SJCRH30 (cell line): Measurements from ENCODE around the gene NT5C3A. TPM values are rescaled to one million over a fixed set of nuclear protein-coding genes. Genes with fewer than 3 reads are reported as not detected.
"Not testable (repeated sequence)": the region's sequence is repeated elsewhere in the genome, so short reads cannot be mapped to it uniquely, and the experiment has no call there.

Source experiments
- DNase-seq, 2 experiments: peaks; one replicate each; pipeline ENCODE4 v3.0.0-alpha.2; 2015 to 2020
- H3K27ac ChIP-seq: fragments of 250-450 bp; sonication (Bioruptor Pico); 2 replicates; pipeline ENCODE4 v1.5.1; 2020; ENCODE audit warnings: mild to moderate bottlenecking, moderate library complexity
- H3K27me3 ChIP-seq: fragments of 250-450 bp; sonication (Bioruptor Pico); 2 replicates; pipeline ENCODE4 v1.5.1; 2020; ENCODE audit warnings: mild to moderate bottlenecking, moderate library complexity
- H3K36me3 ChIP-seq: fragments of 250-450 bp; sonication (Bioruptor Pico); 2 replicates; pipeline ENCODE4 v1.5.1; 2020; ENCODE audit warnings: mild to moderate bottlenecking, moderate library complexity
- H3K4me1 ChIP-seq: fragments of 250-450 bp; sonication (Bioruptor Pico); 2 replicates; pipeline ENCODE4 v1.5.1; 2020; ENCODE audit warnings: mild to moderate bottlenecking, moderate library complexity
- H3K4me3 ChIP-seq: fragments of 250-450 bp; sonication (Bioruptor Pico); 2 replicates; pipeline ENCODE4 v1.5.1; 2020; ENCODE audit warnings: mild to moderate bottlenecking, moderate library complexity
- H3K9me3 ChIP-seq: fragments of 250-450 bp; sonication (Bioruptor Pico); replicated peaks from 2 replicates; pipeline ENCODE4 v1.5.1; 2020; ENCODE audit warnings: mild to moderate bottlenecking, moderate library complexity
- total RNA-seq: library from RNA; depleted of rRNA; stranded (reverse); fragments of >200 nt; shearing (Covaris generic); gene quantifications from 2 replicates; pipeline ENCODE4 v1.2.3, GENCODE V29; 2014; rRNA removed

NT5C3A gene
- total RNA-seq: 42.9 and 45.1 TPM in 2 replicates

- H3K9me3 ChIP-seq: peaks cover 4% of the 10 kb centered on the region; the same call in 1 of the 2 replicates
- peaks cover 3% of the 10 kb centered on the region; the same call in 1 of the 2 replicates for H3K4me1 ChIP-seq
- peak within 1 kb of the TSS; percentile 96 for H3K4me3 ChIP-seq
- peak; percentile 48 to 68 for DNase-seq
- no peaks in the 10 kb centered on the region for H3K27me3 ChIP-seq
- peaks cover 5% of the 10 kb centered on the region; the same call in 1 of the 2 replicates for H3K36me3 ChIP-seq
- H3K27ac ChIP-seq: peak within 1 kb of the TSS; percentile 88
Measured at GRCh38 chr7:33062023-33062781, at the start of gene NT5C3A. NT5C3A (minus strand) TSS chr7:33062776; CDS start chr7:33062705, 71 bp downstream.

- DNase-seq: no peak
- H3K4me1 ChIP-seq: peaks cover 5% of the 10 kb centered on the region; the same call in 1 of the 2 replicates
- H3K36me3 ChIP-seq: no peaks in the 10 kb centered on the region
- no peak overlapping the region for H3K27ac ChIP-seq
- no peaks in the 10 kb centered on the region for H3K27me3 ChIP-seq
- H3K9me3 ChIP-seq: no peaks in the 10 kb centered on the region
- no peak overlapping the region for H3K4me3 ChIP-seq
Measured at GRCh38 chr7:33111614-33112013, 49.0 kb upstream of the NT5C3A start.

- Histone ChIP-seq H3K9me3 (no peaks in the 10 kb centered on the region), H3K4me1 (peaks cover 5% of the 10 kb centered on the region; the same call in 1 of the 2 replicates), H3K27ac (no peak overlapping the region), H3K4me3 (peak overlapping the region; percentile 95), H3K27me3 (no peaks in the 10 kb centered on the region), H3K36me3 (no peaks in the 10 kb centered on the region)
- DNase-seq: peak; percentile 21 to 48
Measured at GRCh38 chr7:33109758-33110238, 47.2 kb upstream of the NT5C3A start.

- H3K36me3 ChIP-seq: no peaks in the 10 kb centered on the region
- H3K4me1 ChIP-seq: peaks cover 5% of the 10 kb centered on the region; the same call in 1 of the 2 replicates
- H3K9me3 ChIP-seq: no peaks in the 10 kb centered on the region
- H3K4me3 ChIP-seq: peak within 1 kb of the TSS; percentile 95
- peak within 1 kb of the TSS; percentile 52 for H3K27ac ChIP-seq
- H3K27me3 ChIP-seq: no peaks in the 10 kb centered on the region
- peak; percentile 85 to 91 for DNase-seq
Measured at GRCh38 chr7:33109005-33109757, 46.6 kb upstream of the NT5C3A start, which contains the start of gene RP9. RP9 (minus strand) TSS chr7:33109404; CDS start chr7:33109372, 32 bp downstream.

GRCh38 chr7:33108554-33109004, 46.0 kb upstream of the NT5C3A start:
- H3K4me1 ChIP-seq: peaks cover 5% of the 10 kb centered on the region; the same call in 1 of the 2 replicates
- peak; percentile 60 to 72 for DNase-seq
- H3K9me3 ChIP-seq: no peaks in the 10 kb centered on the region
- peak overlapping the region; percentile 52 for H3K27ac ChIP-seq
- no peaks in the 10 kb centered on the region for H3K36me3 ChIP-seq
- peak overlapping the region; percentile 95 for H3K4me3 ChIP-seq
- no peaks in the 10 kb centered on the region for H3K27me3 ChIP-seq

- H3K9me3 ChIP-seq: no peaks in the 10 kb centered on the region
- no peak overlapping the region for H3K27ac ChIP-seq
- H3K4me1 ChIP-seq: peaks cover 5% of the 10 kb centered on the region; the same call in 1 of the 2 replicates
- peaks cover 7% of the 10 kb centered on the region for H3K36me3 ChIP-seq
- peak overlapping the region; percentile 95 for H3K4me3 ChIP-seq
- H3K27me3 ChIP-seq: no peaks in the 10 kb centered on the region
- peak; percentile 52 to 67 for DNase-seq
Measured at GRCh38 chr7:33107136-33108066, 44.8 kb upstream of the NT5C3A start.

GRCh38 chr7:33101906-33102305, 39.3 kb upstream of the NT5C3A start:
- H3K36me3 ChIP-seq: peaks cover 41% of the 10 kb centered on the region
- H3K4me3 ChIP-seq: no peak overlapping the region
- no peaks in the 10 kb centered on the region for H3K27me3 ChIP-seq
- H3K27ac ChIP-seq: no peak overlapping the region
- H3K9me3 ChIP-seq: no peaks in the 10 kb centered on the region
- no peak for DNase-seq
- H3K4me1 ChIP-seq: no peaks in the 10 kb centered on the region

GRCh38 chr7:33100770-33101169, 38.2 kb upstream of the NT5C3A start:
- Histone ChIP-seq H3K27me3 (no peaks in the 10 kb centered on the region), H3K36me3 (peaks cover 51% of the 10 kb centered on the region), H3K4me3 (no peak overlapping the region), H3K4me1 (no peaks in the 10 kb centered on the region), H3K9me3 (no peaks in the 10 kb centered on the region), H3K27ac (no peak overlapping the region)
- no peak for DNase-seq

GRCh38 chr7:33099154-33099940, 36.8 kb upstream of the NT5C3A start:
- Histone ChIP-seq H3K4me3 (no peak overlapping the region), H3K36me3 (peaks cover 61% of the 10 kb centered on the region), H3K27me3 (no peaks in the 10 kb centered on the region), H3K9me3 (no peaks in the 10 kb centered on the region), H3K27ac (no peak overlapping the region), H3K4me1 (no peaks in the 10 kb centered on the region)
- no peak for DNase-seq

- not testable (repeated sequence) for H3K4me1 ChIP-seq, H3K27me3 ChIP-seq, H3K27ac ChIP-seq, H3K9me3 ChIP-seq, H3K4me3 ChIP-seq, DNase-seq
- H3K36me3 ChIP-seq: peaks cover 46% of the 10 kb centered on the region
Measured at GRCh38 chr7:33094745-33095275, 32.2 kb upstream of the NT5C3A start.

GRCh38 chr7:33093266-33093665, 30.7 kb upstream of the NT5C3A start:
- Histone ChIP-seq H3K4me1 (no peaks in the 10 kb centered on the region), H3K27ac (no peak overlapping the region), H3K9me3 (no peaks in the 10 kb centered on the region), H3K4me3 (no peak overlapping the region), H3K27me3 (no peaks in the 10 kb centered on the region), H3K36me3 (peaks cover 36% of the 10 kb centered on the region)
- no peak for DNase-seq

GRCh38 chr7:33091641-33092191, 29.1 kb upstream of the NT5C3A start:
- Histone ChIP-seq H3K4me1 (no peaks in the 10 kb centered on the region), H3K36me3 (peaks cover 23% of the 10 kb centered on the region), H3K4me3 (no peak overlapping the region), H3K27ac (no peak overlapping the region), H3K9me3 (no peaks in the 10 kb centered on the region), H3K27me3 (no peaks in the 10 kb centered on the region)
- DNase-seq: no peak

GRCh38 chr7:33091111-33091531, 28.5 kb upstream of the NT5C3A start:
- Histone ChIP-seq H3K27ac (no peak overlapping the region), H3K4me3 (no peak overlapping the region), H3K36me3 (peaks cover 17% of the 10 kb centered on the region), H3K9me3 (no peaks in the 10 kb centered on the region), H3K27me3 (no peaks in the 10 kb centered on the region), H3K4me1 (no peaks in the 10 kb centered on the region)
- no peak for DNase-seq
